Measurements from ENCODE around the gene MYH6.

MYH6 gene

DNA sequence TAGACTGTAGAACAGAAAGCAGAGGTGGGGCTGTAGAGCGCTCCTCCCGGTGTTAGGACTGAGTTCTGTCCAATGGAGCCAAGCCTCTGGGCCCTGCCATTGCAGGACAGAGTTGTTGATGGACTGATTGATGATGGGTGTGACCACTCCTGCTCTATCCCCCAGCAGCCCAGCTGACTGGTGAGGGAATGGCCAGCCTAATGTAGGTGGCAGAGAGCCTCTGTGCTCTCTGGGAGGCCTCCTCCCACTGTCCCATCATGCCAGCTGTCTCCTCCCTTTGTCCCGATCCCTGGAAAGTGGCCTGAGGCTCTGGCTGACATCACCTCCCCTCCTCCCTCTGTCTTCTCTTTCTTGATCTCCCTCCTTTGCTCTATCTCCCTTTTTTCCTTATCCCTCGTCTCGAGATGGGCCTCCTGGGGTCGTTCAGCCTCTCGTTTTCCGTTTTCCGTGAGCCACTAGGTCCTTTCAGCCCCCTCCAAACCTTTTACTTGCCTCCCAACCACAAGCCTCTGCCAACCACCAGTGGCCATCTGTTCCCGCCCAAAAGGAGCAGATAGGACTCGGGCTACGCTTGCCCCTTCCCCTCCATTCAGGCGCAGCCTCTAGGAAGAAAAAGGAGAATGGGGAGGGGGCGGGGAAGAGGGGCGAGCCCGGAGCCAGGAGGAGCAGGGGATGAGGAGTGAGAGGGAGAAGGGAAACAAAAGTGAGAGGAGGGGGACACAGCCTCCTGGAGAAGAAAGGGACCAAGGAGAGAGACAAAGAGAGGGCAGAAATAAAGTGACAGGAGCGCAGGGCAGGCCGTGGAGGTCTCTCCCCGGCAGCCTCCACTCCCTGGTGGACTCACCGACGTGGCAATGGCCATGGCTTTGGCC is 43.7 kb downstream of the MYH6 start:
- FAIRE-seq (no peak), DNase-seq (ENCODE audit: insufficient read length, low spot score) (no peak)
- no peak for TF ChIP-seq POLR2A (IDR thresholded peaks at IDR 0.05; ENCODE audit: low read depth, low read length)

DNA sequence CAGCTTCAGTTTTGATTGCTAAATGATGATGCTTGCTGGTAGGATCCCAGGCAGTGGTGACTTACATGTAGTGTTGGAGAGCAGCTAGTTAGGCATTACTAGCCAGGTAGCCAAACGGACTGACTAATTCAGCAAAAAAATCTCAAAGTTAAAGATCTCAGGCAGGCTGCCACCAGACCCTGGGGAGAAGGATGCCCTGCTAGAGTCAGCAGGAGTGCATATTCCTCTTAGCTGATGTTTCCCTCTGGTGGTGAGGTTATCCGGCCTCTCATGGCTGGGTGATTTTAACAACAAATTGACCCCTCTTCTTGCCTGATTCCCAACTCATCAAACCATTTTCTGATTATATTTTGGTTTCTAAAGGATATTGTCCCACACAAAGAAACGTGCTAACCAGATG is 45.9 kb downstream of the MYH6 start:
- FAIRE-seq: no peak
- no peak for TF ChIP-seq POLR2A (IDR thresholded peaks at IDR 0.05; ENCODE audit: low read depth, low read length)
- no peak for DNase-seq (ENCODE audit: insufficient read length, low spot score)

DNA sequence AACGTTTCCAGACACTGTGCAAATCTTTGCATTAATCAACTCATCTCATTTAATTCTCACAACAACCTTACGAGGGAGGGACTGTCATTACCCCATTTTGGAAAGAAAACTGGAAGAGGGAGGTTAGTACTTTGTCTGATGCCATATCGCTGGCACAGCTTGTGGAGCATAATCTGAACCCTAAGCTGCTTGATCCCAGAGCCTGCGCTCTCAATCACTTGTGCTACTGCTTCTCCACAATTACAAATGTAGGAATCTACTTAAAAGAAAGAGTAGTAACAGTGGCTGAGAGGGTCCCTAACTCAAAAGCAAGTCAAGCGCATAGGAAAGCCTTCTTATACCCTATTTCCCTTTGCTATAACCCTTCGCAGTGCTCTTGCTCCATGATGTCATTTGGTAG is 46.3 kb downstream of the MYH6 start:
- TF ChIP-seq POLR2A (IDR thresholded peaks at IDR 0.05; ENCODE audit: low read depth, low read length): no peak
- no peak for DNase-seq (ENCODE audit: insufficient read length, low spot score)
- no peak for FAIRE-seq

DNA sequence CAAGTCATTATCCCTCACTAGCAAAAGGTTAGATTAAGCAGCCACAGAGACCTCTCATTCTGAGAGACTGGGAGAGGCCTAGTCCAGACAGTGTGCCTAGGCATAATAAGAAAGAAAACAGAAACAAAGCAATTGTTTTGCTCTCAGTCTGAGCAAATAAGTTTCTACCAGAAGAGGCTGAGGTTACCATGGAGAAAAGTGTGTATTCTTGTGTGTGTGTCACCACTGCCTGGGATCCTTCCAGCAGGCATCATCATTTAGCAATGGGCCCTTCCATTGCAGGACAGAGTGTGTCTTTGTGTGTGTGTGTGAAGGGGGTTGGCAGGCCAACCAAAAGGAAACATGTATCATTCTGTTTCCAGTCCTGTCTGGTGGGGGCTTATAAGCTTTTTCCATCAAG is 46.8 kb downstream of the MYH6 start:
- no peak for DNase-seq (ENCODE audit: insufficient read length, low spot score)
- no peak for FAIRE-seq
- no peak for TF ChIP-seq POLR2A (IDR thresholded peaks at IDR 0.05; ENCODE audit: low read depth, low read length)

DNA sequence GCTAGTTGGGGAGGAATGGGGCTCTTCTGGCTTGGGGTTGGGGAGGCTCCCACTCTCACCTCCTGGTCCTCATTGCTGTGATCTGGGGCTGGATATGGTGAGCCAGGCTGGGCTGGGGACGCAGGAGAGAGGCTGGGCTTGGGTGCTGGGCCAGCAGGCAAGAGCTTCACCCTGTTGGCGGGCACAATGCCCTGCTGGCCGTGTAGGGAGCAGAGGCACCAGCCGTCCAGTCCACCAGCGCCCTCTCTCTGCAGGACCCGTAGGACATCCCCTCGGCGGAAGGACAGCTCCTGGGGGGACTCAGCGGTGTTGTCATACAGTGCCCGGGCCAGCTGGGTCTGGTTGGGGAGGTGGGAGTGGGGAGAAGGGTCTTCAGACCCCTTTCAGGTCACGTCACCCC is 47.6 kb downstream of the MYH6 start:
- DNase-seq (ENCODE audit: insufficient read length, low spot score) (peak; percentile 38), FAIRE-seq (no peak)
- TF ChIP-seq POLR2A (IDR thresholded peaks at IDR 0.05; ENCODE audit: low read depth, low read length): no peak

DNA sequence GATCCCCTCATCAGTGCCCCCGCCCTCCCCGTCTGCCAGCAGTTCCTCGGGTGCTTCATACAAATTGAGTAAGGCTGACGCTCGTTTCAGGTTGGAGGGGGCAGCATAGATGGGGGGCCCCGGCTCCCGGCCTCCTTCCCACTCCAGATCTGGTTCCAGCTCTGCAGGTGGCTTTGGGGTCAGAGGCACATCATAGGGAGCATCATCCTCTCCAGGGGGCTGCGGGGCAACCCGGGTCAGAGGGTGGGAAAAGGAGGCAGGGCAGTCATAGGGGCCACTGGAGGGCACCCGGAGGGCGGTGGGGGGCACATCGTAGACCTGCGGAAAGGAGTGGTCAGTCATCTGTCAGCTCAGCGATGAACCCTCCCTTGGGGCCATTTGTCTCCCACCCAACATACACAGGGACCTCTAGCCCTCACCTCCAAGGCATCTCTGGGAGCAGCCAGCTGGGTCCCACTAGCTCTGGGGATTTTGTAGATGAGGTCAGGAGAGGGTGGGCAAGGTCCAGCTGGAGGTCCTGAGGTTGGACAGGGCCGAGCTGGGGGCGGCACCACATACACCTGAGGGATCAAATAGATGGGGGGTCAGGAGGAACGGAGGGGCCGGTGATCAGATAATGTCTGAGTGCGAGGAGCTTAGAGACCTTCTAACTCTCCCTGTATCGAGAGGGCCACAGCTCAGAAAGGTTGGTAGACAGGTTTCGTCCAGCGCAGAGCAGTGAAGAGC is 48.2 kb downstream of the MYH6 start:
- no peak for TF ChIP-seq POLR2A (IDR thresholded peaks at IDR 0.05; ENCODE audit: low read depth, low read length)
- FAIRE-seq (no peak), DNase-seq (ENCODE audit: insufficient read length, low spot score) (no peak)

DNA sequence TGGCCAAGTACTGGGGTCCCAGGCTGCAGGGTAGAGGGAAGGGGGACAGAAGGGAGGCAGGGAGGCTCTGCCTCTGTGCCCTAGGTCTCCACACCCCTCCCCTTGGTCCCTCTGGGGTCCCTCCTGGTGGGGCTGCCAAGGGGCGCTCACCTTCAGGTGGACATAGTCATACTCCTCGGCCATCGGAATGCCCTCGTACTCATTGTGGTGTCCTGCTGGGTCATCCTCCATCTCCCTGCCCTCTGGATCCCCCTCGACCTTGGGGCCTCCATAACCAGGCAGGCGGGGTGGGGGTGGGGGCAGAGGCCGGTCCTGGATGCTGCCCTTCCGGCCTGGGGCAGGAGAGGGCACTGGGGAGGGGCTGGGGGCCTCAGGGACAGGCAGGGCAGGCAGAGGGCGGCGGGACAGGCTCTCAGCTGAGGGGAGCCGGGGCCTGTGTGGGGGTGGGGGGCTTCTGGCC is 48.9 kb downstream of the MYH6 start:
- no peak for TF ChIP-seq POLR2A (IDR thresholded peaks at IDR 0.05; ENCODE audit: low read depth, low read length)
- no peak for FAIRE-seq
- no peak for DNase-seq (ENCODE audit: insufficient read length, low spot score)

DNA sequence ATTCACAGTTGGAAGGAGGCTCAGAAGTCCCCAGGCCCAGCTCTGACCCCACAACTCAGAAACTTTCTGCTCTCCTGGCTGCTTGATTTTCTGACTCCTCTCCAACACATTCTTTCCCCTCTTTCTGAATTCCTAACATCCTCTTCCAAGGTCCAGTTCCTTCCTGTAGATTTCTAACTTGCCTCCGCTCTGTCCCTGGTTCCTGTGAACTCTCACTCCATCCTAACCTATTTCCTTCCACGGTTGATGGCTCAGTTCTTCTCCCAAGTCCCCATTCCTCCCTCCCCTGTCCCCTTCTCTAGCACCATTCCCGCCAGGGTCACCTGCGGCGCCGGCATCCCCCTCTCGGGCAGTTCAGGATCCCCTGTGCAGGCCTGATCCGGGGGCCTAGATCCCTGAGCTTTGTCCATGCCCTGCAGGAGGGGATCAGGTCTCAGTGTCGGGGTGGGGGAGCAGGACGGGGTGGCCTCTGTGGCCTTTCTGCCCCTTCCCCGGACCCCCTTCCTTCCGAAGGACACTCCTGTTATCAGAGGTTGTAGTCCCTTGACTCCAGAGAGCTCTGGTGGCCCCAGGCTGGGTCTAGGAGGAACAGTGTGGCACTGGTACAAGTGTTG is 49.4 kb downstream of the MYH6 start:
- FAIRE-seq: no peak
- TF ChIP-seq POLR2A (IDR thresholded peaks at IDR 0.05; ENCODE audit: low read depth, low read length): no peak
- DNase-seq (ENCODE audit: insufficient read length, low spot score): no peak

DNA sequence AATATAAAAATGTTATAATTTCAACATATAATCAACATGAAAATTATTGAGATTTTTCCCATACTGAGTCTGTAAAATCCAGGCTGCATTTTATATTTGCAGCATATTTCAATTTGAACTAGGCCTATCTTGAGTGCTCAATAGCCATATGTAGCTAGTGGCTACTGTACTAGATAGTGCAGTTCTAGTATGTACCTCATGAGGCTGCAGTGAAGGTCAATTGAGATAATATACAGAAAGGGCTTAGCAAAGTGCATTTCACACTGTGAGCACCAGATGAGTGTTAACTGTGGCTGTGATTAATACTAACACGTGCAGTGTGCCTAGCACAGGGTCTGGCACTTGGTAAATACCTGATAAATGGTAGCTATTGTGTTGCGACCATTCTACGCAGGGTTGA is 50.0 kb downstream of the MYH6 start:
- DNase-seq (ENCODE audit: insufficient read length, low spot score): no peak
- FAIRE-seq: no peak
- TF ChIP-seq POLR2A (IDR thresholded peaks at IDR 0.05; ENCODE audit: low read depth, low read length): no peak

DNA sequence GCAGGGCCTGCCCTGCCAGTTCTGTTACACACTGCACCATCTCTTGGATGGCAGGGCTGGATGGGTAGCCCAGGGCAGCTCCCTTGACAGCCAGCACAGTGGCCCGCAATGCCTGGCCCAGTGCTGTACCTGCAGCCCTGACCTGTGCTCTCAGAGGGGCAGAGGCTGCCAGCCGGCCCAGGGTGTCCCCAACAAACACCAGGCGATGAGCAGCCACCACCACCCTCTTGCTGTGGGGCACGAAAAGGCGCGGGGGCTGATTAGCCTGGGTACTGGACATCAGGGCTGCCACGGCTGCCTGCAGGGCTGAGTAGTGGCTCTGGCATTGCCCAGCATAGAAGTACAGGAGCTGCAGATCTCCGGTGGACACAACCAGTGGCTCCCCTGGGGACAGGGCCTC is 50.8 kb downstream of the MYH6 start:
- no peak for TF ChIP-seq POLR2A (IDR thresholded peaks at IDR 0.05; ENCODE audit: low read depth, low read length)
- DNase-seq (ENCODE audit: insufficient read length, low spot score) (no peak), FAIRE-seq (no peak)

DNA sequence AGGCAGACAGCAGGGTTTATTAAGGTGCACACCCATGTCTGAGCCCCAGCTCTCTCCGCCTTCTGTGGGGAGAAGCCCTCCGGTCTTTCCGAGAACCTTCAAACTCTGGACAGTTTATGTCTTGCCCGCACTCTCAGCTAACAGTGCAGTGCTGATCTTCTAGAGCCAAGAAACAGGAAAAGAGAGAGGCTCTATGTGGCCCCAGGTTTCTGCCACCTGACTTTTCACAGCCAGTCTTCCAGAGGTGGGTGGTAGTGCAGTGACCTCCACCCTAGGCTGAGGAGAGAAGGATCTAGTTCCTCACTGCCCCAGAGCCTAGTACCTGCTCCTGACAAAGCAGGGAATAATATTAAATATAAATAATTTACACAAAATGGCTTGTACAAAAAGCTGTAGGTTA is 51.4 kb downstream of the MYH6 start:
- no peak for DNase-seq (ENCODE audit: insufficient read length, low spot score)
- no peak for TF ChIP-seq POLR2A (IDR thresholded peaks at IDR 0.05; ENCODE audit: low read depth, low read length)
- no peak for FAIRE-seq

DNA sequence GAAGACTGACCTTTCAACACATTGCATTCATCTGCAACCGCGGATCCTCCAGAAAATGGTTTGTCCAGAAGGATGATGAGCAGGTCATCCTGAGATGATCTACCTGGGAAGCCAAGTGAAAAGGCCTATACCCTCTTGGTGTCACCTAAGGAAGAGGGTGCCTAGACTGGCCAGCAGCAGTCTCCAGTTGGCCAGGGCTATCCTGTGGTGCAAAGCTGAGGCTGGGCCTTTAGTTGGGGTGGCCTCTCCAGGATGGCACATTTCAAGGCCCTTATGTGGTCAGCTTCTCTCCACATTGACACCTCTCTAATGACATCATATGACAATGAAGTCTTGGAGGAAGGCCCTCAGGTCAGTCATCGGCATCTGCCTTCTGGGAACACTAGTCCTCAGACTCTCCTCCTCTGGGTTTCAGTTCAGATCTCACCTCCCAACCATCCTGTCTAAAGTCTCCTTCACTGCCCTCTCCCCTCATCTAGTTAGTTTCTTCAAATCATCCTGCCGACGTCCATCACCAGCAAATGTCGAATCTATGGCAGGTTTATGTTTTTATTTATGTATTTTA is 52.1 kb downstream of the MYH6 start:
- TF ChIP-seq POLR2A (IDR thresholded peaks at IDR 0.05; ENCODE audit: low read depth, low read length): no peak
- FAIRE-seq (no peak), DNase-seq (ENCODE audit: insufficient read length, low spot score) (no peak)

DNA sequence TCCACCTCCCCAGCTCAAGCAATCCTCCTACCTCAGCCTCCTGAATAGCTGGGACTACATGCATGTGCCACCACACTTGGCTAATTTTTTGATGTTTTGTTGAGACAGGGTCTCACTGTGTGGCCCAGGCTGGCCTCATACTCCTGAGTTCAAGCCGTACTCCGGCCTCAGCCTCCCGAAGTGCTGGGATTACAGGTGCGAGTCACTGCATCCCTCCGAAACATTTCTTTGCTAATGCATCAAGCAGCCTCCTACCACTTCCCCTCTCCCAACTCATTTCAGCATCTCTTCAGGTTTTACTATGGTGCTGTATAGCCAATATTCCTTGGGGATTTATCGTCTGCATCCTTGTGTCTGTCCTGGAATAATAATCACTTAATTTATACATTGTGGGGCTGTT is 53.1 kb downstream of the MYH6 start:
- DNase-seq (ENCODE audit: insufficient read length, low spot score) (no peak), FAIRE-seq (no peak)

DNA sequence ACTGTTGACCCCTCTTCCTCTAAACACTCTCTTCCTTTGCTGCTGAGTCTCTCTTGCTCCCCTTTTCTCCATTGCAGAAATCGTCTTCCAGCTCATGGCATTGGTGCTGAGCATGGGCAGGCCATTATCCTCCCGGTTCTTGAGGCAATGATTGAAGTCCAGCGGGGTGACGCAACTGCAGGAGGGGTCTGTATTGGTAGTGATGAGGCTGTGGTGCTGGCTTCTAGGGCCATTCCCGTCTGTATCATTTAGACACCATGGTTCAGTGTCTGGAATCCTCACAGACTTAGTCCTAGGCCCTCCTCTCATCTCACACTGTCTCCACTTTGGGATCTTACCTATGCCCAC is 54.7 kb downstream of the MYH6 start:
- no peak for TF ChIP-seq POLR2A (IDR thresholded peaks at IDR 0.05; ENCODE audit: low read depth, low read length)
- FAIRE-seq (no peak), DNase-seq (ENCODE audit: insufficient read length, low spot score) (no peak)

More for the DNA sequence above, 53.1 kb downstream of the MYH6 start:
- TF ChIP-seq POLR2A (IDR thresholded peaks at IDR 0.05; ENCODE audit: low read depth, low read length): no peak

Measured in H54 (cell line).